Activated CD4-positive, alpha-beta T cell treated with anti-CD3 and anti-CD28 coated beads, Interleukin-2, amount 50 U/mL, for 24 hours (primary cell): ENCODE data around the gene NAA40.

Experiments used
- DNase-seq, 2 donors: peaks; one replicate each; pipeline ENCODE4 v3.0.0-alpha.2; 2020; ENCODE audit warnings: low read depth in 1 of 2, low spot score in 1 of 2

NAA40 gene

DNA sequence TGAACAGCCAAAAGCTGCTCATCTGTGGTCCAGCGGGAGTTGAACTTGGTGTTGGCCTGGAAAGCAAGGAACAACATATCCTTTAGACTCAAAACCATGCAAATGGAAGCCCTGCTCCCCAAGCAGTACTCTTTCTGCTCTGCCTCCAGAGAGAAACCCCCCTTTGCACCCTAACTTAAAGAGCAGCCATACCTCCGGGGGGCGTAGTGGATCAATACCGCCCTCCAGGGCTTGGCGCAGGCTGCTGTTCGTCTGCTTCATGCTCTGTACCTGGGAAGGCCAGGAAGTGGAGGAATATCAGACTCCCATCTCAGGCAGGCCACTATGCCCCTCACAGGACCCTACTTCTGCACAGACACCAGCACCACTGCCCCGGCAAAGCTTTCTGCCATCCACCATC, 26.1 kb upstream of the NAA40 start:
- DNase-seq: no peak

GRCh38 chr11:63913866-63914830, 24.7 kb upstream of the NAA40 start:
- DNase-seq: no peak

- DNase-seq: no peak
Measured at GRCh38 chr11:63914896-63915691, 23.7 kb upstream of the NAA40 start.

- no peak for DNase-seq
Measured at GRCh38 chr11:63915961-63916836, 22.6 kb upstream of the NAA40 start.

- peak in 1 of 2 donors; percentile 43 for DNase-seq
Measured at GRCh38 chr11:63916837-63917691, 21.7 kb upstream of the NAA40 start, which contains the start of gene RCOR2. TSS of gene RCOR2 (minus strand) at chr11:63917164. CDS start at chr11:63916456, 708 bp downstream.

DNA sequence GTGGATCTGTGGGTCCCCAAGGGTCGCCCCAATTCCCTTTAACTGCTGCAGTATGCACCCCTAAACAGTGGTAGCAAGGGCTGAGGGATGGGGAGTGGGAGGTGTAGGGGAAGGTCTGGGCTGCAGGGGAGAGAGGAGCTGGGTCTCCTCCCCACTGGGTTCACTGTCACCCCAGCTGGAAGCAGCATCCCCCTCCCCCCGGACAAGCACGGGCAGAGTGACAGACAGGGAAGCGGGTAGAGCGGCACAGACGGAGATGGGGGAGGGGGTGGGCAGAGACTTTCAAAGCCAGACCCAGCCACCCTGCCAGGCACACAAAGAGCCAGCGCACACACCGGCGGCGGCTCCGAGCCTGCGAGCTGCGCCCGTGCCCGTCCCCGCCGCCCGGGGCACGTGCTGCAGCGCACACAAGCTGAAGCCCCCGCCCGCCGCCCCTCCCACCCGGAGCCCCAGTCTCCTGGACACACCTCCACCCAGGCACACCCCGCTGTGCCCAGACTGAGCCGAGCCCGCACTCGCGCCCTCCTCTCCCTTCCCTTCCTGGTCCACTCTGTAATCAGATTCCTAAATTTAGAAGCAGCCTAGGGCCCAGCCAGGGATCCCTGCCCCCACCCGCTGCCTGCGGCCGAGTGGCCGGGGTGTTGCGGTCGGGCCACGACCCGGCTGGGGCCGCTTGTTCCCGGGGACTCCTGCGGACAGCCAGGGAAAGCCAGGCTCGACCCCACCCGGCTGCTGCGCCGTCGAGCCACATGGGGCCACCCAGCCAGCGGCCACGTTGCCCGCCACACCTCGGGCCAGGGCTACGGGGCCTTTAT, 20.9 kb upstream of the NAA40 start:
- DNase-seq: no peak

DNA sequence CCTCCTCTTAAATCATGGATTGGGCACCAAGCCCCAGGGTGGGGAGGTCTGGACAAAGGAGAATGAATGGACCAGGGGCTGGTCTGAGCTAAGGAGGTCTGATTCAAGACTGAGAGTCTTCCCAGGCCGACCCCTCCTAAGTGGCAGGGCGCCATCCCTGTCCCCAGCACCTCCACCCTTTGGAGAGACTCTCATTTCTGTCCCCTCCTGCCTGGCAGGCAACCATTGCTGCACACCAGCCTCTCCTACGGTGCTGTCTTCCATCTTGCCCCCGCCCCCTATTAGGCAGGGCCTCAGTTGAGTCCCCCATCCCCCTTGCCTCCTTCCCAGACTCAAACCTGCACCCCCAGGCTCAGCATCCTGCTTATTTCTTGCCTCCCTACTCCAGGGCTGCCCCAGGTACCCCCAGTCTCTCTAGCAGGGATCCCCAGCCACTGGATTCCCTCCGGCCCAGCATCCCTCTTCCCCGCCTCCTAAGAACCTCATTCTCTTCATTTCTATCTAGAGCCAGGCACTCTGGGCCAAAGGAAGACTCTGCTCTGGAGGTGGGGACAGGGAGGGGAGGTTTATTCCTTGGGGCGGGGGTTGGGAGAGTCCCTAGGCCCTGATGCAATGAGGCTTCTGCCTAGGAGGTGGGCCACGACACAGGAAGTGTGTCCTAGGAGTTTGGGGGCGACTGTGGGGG, 20.2 kb upstream of the NAA40 start:
- DNase-seq: no peak

- DNase-seq: no peak
Measured at GRCh38 chr11:63919267-63920125, 19.3 kb upstream of the NAA40 start.

DNA sequence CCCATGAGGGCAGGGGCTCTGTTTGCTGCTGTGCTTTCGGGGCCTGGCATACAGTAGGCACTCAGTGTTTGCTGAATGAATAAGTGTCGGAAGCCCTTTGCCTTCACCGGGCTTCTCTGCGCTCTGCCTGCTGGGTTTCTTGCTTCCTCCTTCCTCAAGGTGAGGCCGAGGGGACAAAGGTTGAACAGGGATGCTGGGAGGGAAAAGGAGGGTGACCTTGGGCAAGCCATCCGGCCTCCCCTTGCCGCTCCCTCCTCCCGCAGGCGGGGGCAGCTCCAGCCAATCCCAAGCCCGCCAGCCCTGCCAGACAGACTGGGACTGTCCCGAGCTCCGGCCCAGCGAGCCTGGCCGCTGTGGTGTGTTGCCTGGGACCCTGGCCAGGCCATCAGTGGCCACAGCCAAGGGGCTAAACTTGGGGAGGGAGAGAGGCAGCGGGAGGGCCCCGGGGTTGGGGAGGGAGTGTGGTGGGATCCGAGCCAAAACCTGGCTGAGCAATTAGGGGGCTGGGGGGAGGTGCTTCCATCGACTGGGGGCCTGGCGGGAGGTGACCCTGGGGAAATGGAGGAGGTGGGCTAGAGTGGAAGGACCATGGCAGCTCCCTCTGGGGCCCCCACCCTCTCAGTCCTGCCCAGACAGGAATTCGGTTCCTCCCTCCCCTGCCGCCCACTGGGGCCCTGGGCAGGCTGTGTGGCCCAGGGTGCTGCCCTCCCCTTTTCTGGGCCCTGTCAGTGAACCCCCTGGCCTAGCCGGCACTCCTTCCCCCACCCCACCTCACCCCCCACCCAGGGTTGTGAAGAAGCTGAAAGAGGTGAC, 18.5 kb upstream of the NAA40 start:
- DNase-seq: no peak

DNA sequence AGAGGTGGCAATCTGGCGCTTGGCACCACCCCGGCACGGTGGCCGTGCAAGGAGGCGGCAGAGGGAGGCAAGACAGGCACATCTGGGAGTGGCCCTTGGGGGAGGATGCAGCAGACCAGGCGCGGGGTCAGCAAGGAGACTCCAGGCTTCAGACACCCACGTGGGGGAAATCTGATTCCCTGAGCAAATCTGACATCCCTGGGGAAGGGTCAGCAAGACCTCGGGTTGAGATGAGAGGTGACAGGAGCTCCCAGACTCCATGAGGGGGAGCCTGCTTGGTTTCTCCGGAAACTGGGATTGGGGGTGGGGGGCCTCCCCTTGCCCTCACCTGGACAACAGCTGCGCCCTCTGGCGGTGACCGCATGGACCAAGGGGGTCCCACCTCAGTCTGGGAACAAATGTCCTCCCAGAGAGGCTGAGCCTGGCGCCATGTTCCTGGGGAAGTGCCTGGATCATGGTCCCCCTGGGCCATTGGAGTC, 17.8 kb upstream of the NAA40 start:
- no peak for DNase-seq

GRCh38 chr11:63922673-63923192, 16.1 kb upstream of the NAA40 start:
- DNase-seq: no peak

GRCh38 chr11:63923319-63923718, 15.5 kb upstream of the NAA40 start:
- no peak for DNase-seq

- no peak for DNase-seq
Measured at GRCh38 chr11:63929616-63930015, 9.2 kb upstream of the NAA40 start.

DNA sequence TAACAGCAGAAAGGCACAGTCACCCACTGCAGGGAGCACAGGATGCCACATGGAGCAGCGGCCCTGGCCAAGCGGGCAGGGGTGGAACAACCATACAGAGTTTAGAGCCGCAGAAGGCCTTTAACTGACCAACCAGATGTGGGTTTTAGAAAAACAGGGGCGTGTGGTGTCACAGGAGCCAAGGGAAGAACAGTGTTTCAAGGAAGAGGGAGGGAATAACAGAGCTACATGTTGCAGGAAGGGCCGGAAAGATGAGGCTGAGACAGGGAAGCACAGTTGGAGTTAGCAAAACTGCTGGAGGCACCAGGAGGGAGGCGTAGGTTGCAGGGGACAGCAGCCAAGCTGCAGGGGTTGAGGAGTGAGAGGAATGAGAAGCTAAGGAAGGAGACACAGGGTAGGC, 7.8 kb upstream of the NAA40 start:
- DNase-seq: no peak

DNA sequence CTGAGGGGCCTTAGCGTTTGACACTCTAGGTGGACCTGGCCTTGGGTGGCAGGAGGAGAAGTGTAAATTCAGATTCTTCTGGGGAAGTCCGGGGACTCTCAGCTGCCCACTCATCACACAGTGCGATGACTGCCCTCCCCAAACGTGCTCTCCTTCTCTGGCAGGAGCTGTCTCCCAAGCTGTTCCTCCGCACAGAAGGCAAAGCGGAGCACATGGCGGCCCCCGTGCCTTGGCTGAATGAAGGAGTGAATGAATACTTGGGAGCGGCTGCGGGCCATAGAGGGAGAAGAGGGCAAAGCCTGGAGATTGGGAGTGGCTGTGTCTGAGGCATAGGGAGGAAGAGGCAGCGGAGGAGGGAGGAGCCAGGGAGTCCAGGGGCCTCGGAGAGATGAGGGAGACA, 6.9 kb upstream of the NAA40 start:
- DNase-seq: no peak

GRCh38 chr11:63933459-63933858, 5.3 kb upstream of the NAA40 start:
- DNase-seq: no peak
